HG03139 (cell line): ENCODE measurements around the gene C11orf21.

Experiments
- ATAC-seq: cut with Tn5 transposase; IDR thresholded peaks from one replicate; pipeline ENCODE4 v1.9.1; 2021; ENCODE audit not compliant: unreplicated experiment

The C11orf21 gene

DNA sequence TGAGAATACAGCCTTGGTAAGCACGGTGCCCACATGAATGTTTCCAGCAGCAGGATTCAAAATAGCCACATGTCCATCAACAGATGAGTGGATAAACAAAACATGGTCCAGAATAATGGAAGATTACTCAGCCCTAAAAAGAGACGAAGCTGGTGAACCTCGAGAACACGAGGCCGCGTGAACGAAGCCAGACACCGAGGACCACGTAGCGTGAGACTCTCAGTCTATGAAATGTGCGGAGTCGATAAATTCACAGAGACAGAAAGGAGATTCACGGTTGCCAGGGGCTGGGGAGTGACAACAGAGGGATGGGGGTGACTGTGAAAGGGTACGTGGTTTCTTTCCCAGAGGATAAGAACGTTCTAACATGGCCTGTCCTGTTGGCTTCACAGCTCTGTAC lies 28.4 kb downstream of the C11orf21 start:
- no peak for ATAC-seq

DNA sequence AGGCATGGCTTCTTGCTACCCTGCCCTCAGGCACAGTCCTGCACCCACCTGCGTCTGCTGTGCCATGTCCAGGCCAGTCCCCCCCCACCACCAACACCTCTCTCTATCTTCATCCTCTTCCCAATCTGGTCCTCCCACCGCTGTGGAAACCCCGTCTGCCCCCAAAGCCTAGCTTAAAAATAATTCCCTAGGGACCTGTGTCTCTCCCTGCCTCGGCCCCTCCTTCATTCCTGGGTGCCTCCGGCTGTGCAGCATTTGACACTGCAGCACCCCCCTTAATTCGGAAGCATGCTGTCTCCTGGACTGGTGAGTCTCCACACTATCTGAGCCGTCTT lies 28.8 kb downstream of the C11orf21 start:
- ATAC-seq: no peak

- ATAC-seq: no peak
Observed at GRCh38 chr11:2272228-2272945, 29.3 kb downstream of the C11orf21 start.

DNA sequence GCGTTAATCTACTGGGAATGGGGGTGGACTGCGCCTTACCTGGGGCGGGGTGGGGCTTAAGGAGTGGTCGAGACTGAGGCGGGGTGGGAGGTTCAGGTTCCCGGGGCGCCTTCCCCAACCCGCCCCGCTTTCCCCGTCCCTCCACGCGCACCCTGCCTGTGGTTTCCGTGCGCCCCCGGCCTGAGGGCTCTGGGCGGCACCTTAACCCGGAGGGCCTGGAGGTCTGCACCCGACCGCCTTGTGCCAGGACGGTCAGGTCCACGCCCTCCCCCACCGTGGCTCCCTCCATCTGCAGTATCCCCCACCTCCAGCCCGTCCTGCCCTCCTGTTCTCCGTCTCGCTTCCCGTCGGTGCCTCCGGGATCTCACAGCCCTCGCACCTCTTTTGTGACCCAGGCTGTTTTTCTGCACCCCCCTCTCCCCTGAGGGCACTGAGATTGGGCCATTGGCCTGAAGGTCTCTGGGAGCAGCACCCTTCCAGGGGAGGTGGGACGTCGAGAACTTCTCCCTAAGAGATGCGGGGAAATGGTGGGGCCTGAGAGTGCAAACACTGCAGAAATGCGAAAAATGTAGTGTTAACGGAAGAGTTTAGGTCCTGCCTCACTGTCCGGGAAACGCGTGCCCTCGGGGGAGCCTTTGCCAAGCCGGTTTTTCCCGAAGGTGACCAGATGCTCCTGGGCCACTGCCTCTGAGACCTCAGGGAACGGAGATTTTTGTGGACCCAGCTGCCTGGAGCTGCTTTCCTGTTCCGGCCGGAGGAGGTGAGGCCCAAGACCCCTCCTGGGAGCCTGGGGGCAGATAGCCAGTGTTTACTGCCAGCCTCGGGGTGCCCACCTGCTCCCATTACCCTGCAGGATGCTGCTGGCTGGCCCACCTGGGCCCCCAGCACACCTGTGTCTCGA lies 30.1 kb downstream of the C11orf21 start:
- ATAC-seq: no peak

DNA sequence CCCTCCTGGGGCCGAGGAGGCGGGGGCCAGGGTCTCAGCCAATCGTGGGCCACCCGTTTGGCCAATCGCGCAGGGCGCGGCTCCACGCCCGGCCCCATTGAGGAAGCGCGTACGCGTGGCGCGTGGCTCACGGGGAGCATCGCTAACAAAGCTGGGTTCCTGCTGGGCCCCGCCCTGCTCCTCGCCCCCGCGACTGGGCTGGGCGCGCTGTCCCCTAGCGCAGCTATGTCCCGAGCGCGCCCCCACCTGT lies 30.7 kb downstream of the C11orf21 start:
- no peak for ATAC-seq

DNA sequence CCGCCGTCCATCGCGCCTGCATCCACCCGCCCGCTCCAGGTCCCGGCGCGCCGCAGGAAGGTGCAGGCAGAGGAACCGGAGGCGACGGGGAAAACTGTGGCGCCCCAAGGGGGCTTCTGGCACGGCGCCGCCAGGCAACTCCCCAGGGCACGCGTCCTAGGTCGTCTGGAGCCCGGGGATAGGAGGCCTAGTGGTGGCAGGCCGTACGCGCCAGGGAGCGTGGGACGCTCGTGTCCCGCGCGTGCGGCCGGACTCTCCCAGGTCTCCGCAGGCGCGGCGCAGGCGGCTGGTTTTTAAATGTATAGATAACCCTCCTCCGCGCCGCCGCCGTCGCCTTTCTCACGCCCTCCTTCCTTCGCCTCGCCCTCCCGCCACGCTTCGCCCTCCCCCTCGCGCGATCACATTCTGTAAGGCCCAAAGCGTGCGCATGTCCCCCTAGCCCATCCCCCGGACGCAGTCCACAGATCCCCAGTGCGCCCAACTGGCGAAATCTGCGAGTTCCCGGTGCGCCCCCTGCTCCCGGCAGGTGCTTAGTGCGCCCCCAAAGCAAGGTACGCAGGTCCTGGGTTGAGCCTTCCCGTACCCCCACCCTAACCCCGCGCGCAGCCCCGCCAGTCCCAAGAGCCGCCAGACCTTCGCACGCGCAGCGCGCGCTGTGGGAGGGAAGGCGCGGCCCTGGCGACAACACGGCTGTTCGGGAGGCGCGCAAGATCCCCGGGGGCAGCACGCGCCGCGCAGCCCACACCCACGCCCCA lies 31.2 kb downstream of the C11orf21 start, which contains the start of gene ASCL2:
ASCL2 (minus strand) TSS at position 267 of the 755 bp plus-strand sequence; CDS start at position 11, 256 bp downstream.
- no peak for ATAC-seq

DNA sequence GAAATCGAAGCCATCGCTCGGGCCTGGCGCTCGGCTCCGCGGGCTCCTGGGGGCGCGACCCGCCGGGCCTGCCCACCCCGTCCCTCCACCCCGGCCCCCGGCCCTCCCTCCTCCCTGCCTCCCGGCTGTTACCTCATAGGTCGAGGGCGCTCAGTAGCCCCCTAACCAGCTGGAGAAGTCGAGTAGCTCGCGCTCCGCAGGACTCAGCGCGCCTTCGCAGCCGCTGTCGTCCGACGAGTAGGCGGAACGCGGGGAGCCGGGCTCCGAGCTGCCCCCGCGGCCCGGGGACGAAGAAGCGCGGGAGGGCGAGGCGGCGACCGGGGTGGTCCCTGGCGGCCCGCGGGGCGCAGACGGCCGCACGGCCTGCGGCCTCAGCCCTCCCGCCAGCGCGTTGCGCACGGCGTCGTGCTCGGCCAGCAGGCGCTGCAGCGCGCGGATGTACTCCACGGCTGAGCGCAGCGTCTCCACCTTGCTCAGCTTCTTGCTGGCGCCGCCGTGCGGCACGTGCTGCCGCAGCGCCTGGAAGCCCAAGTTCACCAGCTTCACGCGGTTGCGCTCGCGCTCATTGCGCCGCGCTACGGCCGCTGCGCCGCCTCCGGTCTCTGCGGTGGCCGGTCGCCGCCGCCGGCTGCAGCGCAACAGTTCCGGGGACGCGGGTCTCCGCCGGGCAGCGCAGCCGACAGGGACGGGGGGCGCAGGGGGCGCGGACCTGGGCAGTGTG lies 32.0 kb downstream of the C11orf21 start:
- ATAC-seq: no peak

GRCh38 chr11:2268729-2269600 lies 32.8 kb downstream of the C11orf21 start:
- ATAC-seq: no peak

- ATAC-seq: no peak
Observed at GRCh38 chr11:2267851-2268728, 33.6 kb downstream of the C11orf21 start.

- ATAC-seq: no peak
Observed at GRCh38 chr11:2267306-2267850, 34.3 kb downstream of the C11orf21 start.

DNA sequence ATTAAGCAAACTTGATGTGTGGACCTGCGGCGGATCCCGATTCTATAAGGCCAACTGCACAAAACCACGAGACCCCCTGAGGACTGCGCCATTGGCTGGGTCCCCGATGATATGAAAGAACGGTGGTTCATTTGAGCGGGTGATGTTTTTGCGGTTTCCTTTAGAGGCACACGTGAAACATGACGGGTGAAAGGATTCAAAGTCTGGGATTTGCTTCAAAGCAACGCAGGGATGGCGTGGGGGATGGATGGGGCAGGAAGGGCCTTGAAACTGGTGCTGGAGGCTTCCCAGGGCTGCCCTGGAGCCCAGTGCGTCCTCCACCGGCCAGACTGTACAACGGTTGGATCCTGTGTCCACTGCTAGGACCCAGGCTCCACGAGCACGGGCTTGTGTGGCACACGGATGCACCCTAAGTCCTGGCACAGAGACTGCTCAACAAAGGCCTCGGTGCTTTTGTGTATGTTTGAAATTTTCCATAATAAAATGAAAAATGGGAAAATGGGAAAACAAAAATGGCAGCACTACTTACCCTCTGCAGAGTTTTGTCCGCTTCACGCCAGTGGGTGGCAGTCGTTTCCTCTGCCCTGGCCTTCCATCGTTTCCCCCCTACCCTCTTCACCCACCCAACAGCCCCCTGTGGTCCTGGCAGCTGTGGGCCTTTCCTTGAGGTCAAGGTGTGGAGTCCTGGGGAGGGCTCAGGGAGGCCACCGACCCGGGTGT lies 35.0 kb downstream of the C11orf21 start:
- no peak for ATAC-seq

DNA sequence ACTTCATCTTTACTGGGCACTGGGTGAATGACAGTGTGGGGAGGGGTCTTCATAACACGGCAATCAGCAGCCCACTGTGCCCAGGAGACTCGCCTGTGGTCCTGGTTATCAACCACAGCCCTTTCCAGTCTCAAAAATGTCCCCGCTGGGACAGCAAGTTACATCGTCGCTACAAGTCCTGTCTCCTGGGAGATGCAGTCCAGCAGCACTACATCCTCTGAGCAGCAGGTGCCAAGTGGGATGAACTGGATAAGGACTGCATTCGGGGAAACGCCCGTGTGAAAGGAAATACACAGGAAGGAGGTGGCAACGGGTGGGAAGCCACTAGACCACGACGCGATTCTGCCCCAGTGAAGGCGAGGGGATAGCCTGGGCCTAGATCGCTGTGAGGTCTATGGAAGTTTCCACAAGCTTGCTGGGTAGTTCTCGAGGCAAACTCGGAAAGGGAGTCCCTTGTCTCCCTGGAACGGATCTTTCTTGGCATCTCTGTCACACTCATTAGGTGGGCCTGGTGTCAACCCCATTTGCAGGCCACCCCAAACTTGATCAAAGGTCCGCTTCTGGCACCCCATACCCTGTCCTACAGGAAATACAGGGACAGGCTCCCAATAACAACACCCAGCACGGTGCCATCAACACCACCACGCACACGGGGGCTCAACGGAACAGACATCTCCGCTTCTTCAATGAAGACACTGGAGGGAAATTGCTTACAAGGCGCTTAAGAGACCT lies 35.7 kb downstream of the C11orf21 start:
- ATAC-seq: no peak

GRCh38 chr11:2265396-2265795 lies 36.3 kb downstream of the C11orf21 start:
- peak; percentile 48 for ATAC-seq

- ATAC-seq: no peak
Observed at GRCh38 chr11:2264366-2265053, 37.2 kb downstream of the C11orf21 start.

- ATAC-seq: no peak
Observed at GRCh38 chr11:2263724-2264360, 37.9 kb downstream of the C11orf21 start.

GRCh38 chr11:2263071-2263565 lies 38.6 kb downstream of the C11orf21 start:
- ATAC-seq: no peak
